HG03432 (cell line): ENCODE data around the gene HIVEP3.

Experiments
- ATAC-seq: cut with Tn5 transposase; IDR thresholded peaks from one replicate; pipeline ENCODE4 v1.9.1; 2021; ENCODE audit warnings: mild to moderate bottlenecking, moderate library complexity; ENCODE audit not compliant: unreplicated experiment

The HIVEP3 gene

DNA sequence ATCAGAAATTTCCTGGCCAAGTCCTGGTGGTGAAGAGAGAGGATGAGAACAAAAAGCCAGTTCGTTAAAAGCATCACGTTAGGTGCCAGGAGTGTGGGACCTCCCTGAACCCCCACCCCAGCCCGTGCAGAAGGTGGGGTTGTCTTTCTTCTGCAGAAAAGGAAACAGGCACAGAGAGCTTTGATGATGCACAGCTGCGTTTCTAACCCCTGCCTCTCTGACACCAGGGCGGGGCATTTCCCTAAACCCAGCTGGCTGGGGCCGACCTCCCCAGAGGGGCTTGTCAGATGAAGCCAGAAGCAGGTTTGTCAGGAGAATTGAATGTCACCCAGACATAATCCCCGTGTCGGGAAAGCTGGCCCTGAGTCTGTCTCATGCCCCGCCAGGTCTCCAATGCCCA, 244.9 kb downstream of the HIVEP3 start:
- peak; percentile 65 for ATAC-seq

DNA sequence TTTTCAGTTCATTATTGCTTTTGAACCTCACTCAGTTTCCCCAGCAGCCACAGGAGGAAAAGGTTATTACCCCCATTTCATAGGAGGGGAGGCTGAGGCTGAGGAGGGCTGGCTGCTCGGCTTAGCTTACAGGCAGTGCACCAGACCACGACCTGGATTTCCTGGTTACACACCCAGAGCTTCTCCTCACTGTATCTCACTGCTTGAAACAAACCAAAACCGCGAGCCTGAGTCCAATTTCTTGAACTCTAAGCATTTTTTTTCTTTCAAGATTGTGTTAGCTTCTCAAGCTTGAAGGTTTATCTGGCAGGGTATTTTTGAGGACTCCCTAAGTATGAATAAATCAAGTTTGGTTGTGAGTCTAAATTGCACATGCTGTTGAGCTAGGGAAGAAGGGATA, 245.3 kb downstream of the HIVEP3 start:
- ATAC-seq, result peak; percentile 63

- no peak for ATAC-seq
Observed at GRCh38 chr1:41672641-41673361, 245.9 kb downstream of the HIVEP3 start.

GRCh38 chr1:41672173-41672572, 246.5 kb downstream of the HIVEP3 start:
- no peak for ATAC-seq

GRCh38 chr1:41671116-41671755, 247.5 kb downstream of the HIVEP3 start:
- ATAC-seq, result no peak

GRCh38 chr1:41670217-41670957, 248.3 kb downstream of the HIVEP3 start:
- ATAC-seq, result no peak

- ATAC-seq, result no peak
Observed at GRCh38 chr1:41668967-41669366, 249.8 kb downstream of the HIVEP3 start.

DNA sequence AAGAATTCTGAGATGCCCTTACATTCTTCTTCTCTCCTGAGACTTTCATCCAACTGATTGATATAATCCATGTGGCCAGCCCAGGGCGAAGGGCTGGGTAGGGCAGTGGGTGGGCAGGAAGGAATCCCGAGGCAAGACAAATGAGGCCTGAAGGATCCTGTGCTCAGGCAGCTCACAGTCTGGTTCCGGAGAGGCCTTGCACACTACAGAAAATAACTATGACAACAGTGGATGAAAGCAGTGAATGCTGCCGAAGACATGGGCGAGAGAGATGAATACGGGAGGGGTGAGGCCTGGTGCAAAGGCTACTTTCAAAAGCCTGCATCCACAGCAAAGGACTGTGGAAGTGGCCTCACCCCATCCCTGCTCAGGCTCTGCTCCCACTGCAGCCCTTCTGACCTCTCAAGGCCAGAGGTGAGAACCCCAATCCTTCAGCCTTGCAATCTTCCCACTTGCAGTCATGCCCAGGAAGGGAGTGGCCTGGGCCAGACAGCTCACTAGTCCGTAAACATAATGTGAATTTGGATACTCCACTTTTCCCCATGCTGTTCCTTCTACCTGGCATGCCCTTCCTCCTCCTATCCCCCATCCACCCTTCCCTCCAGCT, 250.6 kb downstream of the HIVEP3 start:
- no peak for ATAC-seq

- ATAC-seq, result peak; percentile 65
Observed at GRCh38 chr1:41666981-41667631, 251.6 kb downstream of the HIVEP3 start.

DNA sequence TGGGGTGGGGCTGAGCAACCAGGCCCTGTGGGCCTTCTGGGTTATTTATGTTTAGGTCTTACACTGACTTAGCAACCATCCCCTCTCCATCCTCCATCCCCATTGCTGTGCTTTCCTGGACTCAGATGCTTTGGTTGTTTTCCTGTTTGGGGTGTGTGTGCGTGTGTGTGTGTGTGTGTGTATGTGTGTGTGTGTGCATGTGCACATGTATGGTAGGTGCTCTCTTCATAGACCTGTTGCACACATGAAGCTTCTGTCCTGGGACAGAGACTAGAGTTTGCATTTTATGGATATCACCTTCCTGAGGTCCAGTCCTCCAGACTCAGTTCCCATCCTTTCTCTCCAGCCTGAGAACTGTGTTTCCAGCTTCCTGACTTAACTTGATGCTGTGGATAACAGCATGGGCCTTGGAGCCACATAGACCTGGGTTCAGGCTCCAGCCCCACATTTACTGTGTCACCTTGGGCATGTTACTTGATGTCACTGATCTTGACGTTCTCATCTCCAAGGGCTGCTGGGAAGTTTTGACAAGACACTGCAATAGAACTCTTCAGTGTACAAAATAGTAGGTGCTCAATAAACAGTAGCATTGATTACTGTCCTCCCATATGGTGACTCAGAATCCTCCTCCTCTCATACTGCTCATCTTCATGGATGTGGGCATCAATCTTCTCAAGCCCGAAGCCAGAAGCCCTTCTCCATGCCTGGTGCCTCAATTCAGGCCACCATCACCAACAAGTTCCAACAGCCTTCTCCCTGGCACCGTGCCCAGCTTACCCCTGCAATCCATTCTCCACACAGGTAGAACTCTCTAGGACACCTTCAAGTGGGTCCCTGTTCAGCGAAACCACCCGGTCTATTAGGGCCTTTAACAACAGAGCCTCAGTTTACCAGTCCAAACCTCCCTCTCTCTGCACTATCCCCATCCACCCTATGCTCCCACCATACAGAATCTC, 252.5 kb downstream of the HIVEP3 start:
- ATAC-seq, result no peak

- ATAC-seq, result no peak
Observed at GRCh38 chr1:41664861-41665640, 253.7 kb downstream of the HIVEP3 start.

DNA sequence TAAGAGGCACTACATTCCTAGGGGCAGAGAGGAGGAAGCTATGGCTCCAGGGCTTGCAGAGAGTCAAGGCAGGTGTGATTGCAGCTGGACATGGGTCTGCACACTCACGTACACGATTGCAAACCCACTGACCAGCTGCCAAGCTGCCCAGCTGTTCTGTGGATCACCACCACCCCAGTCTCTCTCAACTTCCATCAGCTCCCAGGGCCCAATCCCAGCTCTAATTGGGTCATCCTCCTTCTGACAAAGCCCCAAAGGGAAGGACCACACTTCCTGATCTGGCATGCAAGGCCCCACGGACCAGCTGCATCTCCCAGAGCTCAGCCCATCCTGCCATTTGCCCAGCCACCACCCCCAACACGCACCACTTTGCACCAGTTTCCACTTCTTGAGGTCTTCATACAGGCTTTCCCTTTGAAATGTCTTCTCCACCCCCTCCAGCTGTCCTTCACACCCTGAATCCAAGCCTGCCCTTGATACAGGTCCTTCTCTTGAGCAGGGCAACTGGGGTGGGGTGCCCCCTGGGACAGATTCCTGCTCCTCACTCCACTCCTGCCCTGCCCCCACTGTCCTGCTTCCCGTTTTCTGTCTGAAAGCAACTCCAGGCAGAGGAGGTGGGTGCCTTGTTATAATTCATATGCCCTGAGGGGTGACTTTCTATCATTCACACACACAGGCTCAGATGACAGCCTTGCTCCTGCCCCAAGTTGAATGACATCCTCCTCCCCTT, 254.9 kb downstream of the HIVEP3 start:
- no peak for ATAC-seq

DNA sequence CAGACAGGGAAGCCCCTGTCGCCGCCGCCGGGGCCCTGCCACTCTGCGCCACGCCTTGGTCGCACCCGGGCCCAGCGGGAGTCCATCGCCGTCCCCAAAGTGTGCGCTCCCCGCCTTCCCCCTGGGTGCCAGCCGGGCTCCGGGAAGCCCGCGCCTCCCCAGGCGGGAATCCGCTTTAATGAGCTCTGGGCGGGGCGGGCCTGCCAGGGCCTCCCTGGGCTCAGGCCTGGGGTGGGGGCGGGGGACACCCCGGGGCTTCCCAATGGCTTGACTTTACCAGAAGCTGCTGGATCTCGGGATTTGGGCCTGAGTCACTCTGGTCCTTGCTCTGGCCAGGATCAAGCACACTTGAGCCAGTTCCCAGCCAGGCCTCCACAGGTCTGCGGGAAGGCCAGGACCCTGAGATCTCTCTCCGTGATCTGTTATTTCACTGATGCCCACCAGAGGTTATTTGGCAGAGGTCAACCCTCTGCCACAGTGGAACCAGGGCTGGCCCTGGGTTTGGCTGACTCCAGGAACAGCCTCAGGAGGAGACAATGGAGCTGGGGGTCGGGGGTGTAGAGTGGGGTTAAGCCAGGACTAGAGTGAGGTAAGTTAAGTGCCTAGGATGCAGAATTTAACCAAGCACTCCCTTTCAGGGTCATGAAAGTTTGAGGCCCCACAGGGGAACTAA, 255.8 kb downstream of the HIVEP3 start:
- ATAC-seq, result peak; percentile 20

DNA sequence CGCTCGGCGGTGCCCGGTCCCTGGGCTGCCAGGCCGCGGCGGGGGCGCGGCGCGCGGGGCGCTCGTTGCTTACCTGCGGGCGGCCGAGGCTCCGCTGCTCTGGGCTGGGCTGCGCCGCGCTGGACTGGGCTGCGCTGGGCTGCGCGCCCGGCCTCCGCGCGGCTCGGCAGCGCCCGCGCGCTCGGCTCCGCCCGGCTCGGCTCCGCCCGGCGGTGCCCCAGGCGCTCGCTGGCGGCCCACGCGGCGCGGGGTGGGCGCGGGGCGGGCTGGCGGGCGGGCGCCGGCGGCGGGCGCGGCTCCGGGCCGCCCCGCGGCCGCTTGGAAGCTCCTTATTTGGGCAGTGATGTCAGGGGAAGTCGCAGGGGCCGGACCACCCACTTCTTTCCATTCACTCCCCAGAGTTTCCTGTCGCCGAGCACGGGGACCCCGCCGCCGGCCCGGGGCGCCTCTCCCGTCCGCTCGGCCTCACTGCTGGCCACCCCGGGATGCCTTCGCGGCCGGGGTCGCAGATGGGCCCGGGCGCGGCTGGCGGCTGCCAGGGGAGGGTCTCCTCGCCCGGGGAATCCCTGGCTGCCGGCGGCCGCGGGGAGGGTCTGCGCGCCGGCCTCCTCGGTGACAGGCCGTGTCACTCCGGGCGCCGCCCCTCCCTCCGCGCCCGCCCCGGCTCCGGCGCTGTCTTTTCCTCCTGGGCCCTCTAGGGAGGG, 256.5 kb downstream of the HIVEP3 start:
- peak; percentile 76 for ATAC-seq

GRCh38 chr1:41661428-41662060, 257.2 kb downstream of the HIVEP3 start:
- ATAC-seq, result peak; percentile 7

DNA sequence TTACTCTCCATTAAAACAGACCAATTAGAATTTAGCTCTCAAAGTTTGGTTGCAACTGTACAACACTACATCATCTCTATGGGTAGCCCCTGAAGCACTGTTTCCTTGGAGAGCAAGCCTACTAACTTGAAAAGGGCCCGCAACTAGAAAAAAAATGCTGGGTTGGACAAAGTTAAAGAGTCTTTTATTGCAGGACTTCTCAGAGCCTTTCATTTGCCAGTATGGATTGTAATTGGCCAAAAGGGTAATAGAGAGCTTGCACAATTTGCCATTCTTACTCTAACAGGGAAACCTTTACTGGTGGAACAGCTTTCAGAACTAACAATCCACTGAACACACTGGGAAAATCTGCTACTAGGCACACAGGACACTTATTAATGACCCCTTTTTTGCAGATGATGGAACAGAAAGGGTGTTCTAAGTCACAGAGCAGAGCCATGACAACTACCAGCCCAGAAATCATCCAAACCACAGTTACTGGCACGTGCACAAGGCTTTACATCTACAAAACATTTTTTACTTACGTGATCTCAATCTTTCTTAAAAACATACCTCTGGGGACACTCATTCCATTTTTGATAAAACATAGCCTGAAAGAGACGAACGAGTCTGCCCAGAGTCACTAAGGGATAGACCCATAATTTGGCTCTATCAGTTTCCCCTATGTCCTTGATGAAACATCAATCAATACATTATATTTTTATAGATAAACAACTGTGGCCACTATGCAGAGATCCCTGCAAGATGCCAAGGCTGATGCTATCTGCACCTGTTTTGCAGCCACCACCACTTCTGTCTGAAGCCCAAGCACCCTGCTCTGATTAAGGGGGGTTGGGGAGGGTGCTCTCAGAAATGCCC, 257.9 kb downstream of the HIVEP3 start:
- no peak for ATAC-seq
